Vagina (tissue), 2 donors: ENCODE data around the gene TSEN54.

Experiments
- CTCF ChIP-seq, 3 experiments: fragments of 450-650 bp in 2 of 3; fragments of 200-600 bp in 1 of 3; sonication (generic) in 1 of 3; IDR thresholded peaks; one replicate each; pipeline ENCODE4 v1.5.1; 2017 to 2019; ENCODE audit warnings: antibody characterized with exemption in 3 of 3, mild to moderate bottlenecking in 2 of 3, moderate library complexity in 2 of 3
- POLR2A ChIP-seq, 2 donors: fragments of 450-650 bp; IDR thresholded peaks; one replicate each; pipeline ENCODE4 v1.6.1; 2017; ENCODE audit warnings: antibody characterized with exemption in 2 of 2, mild to moderate bottlenecking in 2 of 2, moderate library complexity in 2 of 2
- POLR2AphosphoS5 ChIP-seq, 2 donors: sonication (generic); formaldehyde crosslinking; IDR thresholded peaks; one replicate each; pipeline ENCODE4 v1.9.0; 2017; ENCODE audit warnings: antibody characterized with exemption in 2 of 2, mild to moderate bottlenecking in 2 of 2, low read depth in 1 of 2; ENCODE audit not compliant: insufficient read depth in 1 of 2

DNA sequence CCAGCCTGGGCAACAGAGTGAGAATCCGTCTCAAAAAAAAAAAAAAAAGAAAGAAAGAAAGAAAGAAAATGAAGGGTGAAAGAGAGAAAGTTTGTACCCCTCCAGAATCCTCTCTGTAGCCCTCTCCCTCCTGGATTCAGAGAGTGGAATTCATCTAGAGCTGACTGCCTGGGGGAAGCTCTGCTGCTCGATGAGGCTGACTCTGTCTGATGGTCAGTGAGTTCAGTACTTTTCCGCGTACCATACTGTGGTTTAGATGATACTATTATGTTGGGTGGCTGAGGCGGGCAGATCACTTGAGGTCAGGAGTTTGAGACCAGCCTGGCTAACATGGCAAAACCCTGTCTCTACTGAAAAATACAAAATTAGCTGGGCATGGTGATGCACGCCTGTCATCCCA is 45.1 kb upstream of the TSEN54 start:
- TF ChIP-seq POLR2A (IDR thresholded peaks at IDR 0.05) (no peak), CTCF (IDR thresholded peaks at IDR 0.05) (no peak), POLR2AphosphoS5 (IDR thresholded peaks at IDR 0.05; ENCODE audit: insufficient read depth in 1 of 2, low read depth in 1 of 2) (no peak)
